GM10266 (cell line): ENCODE data around the gene TIAM1.

Experiments used
- DNase-seq: peaks from one replicate; pipeline ENCODE4 v3.0.0; 2012; ENCODE audit errors: extremely low spot score
- CTCF ChIP-seq: IDR thresholded peaks from 2 replicates; pipeline ENCODE4 v1.5.1; 2012; ENCODE audit warnings: mild to moderate bottlenecking, low read depth; ENCODE audit not compliant: control insufficient read depth, insufficient read depth; ENCODE audit errors: missing control alignments

The TIAM1 gene

GRCh38 chr21:31346256-31346821, 2.3 kb upstream of the TIAM1 start:
- no peak for TF ChIP-seq CTCF
- no peak for DNase-seq

- no peak for TF ChIP-seq CTCF
- no peak for DNase-seq
Measured at GRCh38 chr21:31345136-31345535, 1.1 kb upstream of the TIAM1 start.

GRCh38 chr21:31343030-31343510, 991 bp downstream of the TIAM1 start:
- TF ChIP-seq CTCF = no peak
- DNase-seq = no peak

GRCh38 chr21:31342348-31342747, 1.7 kb downstream of the TIAM1 start:
- no peak for DNase-seq
- no peak for TF ChIP-seq CTCF

GRCh38 chr21:31340942-31341487, 3.0 kb downstream of the TIAM1 start:
- DNase-seq = no peak
- TF ChIP-seq CTCF = no peak

- no peak for TF ChIP-seq CTCF
- DNase-seq = no peak
Measured at GRCh38 chr21:31340514-31340913, 3.5 kb downstream of the TIAM1 start.

- no peak for DNase-seq
- TF ChIP-seq CTCF = no peak
Measured at GRCh38 chr21:31339721-31340120, 4.3 kb downstream of the TIAM1 start.
